Right lobe of liver (tissue), 4 donors: Measurements from ENCODE around the gene BIK.

Experiments used
- CTCF ChIP-seq, 4 donors: fragments of 200-600 bp in 3 of 4; fragments of 450-650 bp in 1 of 4; IDR thresholded peaks; one replicate each; pipeline versions ENCODE4 v1.5.1 to v1.8.0; 2016 to 2022; ENCODE audit warnings: antibody characterized with exemption in 4 of 4, mild to moderate bottlenecking in 2 of 4
- POLR2A ChIP-seq: fragments of 450-650 bp; IDR thresholded peaks from one replicate; pipeline ENCODE4 v1.6.1; 2017; ENCODE audit warnings: antibody characterized with exemption, mild to moderate bottlenecking
- donor health status: DM: no; HTN: no; CAD: no.
- donor health status: DM: no; HTN: no; CAD: no.
- donor health status: DM: no; HTN: yes; CAD: no.

GRCh38 chr22:43098356-43098755 is 12.2 kb upstream of the BIK start:
- no peak for TF ChIP-seq POLR2A
- no peak for TF ChIP-seq CTCF (IDR thresholded peaks at IDR 0.05)
